Suprapubic skin (tissue), 4 donors: ENCODE measurements around the gene DPYSL4. TPM values are rescaled to one million over a fixed set of nuclear protein-coding genes. Genes with fewer than 3 reads are reported as not detected.

Experiments
- DNase-seq, 2 donors: peaks; one replicate each; pipeline ENCODE4 v3.0.0-alpha.2; 2019; ENCODE audit warnings: low spot score in 2 of 2
- H3K27ac ChIP-seq: fragments of 200-600 bp; sonication (generic); one replicate; pipeline ENCODE4 v1.5.1; 2019
- H3K27me3 ChIP-seq: fragments of 200-600 bp; sonication (generic); one replicate; pipeline ENCODE4 v1.5.1; 2019
- H3K36me3 ChIP-seq: fragments of 200-600 bp; sonication (generic); one replicate; pipeline ENCODE4 v1.5.1; 2019
- H3K4me1 ChIP-seq: fragments of 200-600 bp; sonication (generic); one replicate; pipeline ENCODE4 v1.5.1; 2019
- H3K4me3 ChIP-seq: fragments of 200-600 bp; sonication (generic); one replicate; pipeline ENCODE4 v1.5.1; 2019; ENCODE audit warnings: mild to moderate bottlenecking
- H3K9me3 ChIP-seq: fragments of 200-600 bp; sonication (generic); one replicate; pipeline ENCODE4 v1.5.1; 2019
- EP300 ChIP-seq: sonication (generic); formaldehyde crosslinking; IDR thresholded peaks from one replicate; pipeline ENCODE4 v1.6.1; 2017; ENCODE audit warnings: antibody characterized with exemption
- POLR2A ChIP-seq, 2 donors: fragments of 450-650 bp; IDR thresholded peaks; one replicate each; pipeline ENCODE4 v1.6.1; 2017; ENCODE audit warnings: antibody characterized with exemption in 2 of 2, mild to moderate bottlenecking in 2 of 2, moderate library complexity in 2 of 2
- POLR2AphosphoS5 ChIP-seq, 3 donors: sonication (generic); formaldehyde crosslinking; IDR thresholded peaks; one replicate each; pipeline ENCODE4 v1.6.1; 2017; ENCODE audit warnings: antibody characterized with exemption in 3 of 3
- WGBS: methylation state at CpG from one replicate; pipeline ENCODE4 v1.1.5; 2018; 5-methylcytosine and 5-hydroxymethylcytosine counted together
- total RNA-seq, 4 donors: library from RNA; depleted of rRNA; stranded (reverse); fragments of >200 nt; gene quantifications; one replicate each; pipeline ENCODE4 v1.1.0, GENCODE V29; 2016
- TF ChIP-seq, protein P1 (sequence below), 2 donors: fragments of 200-600 bp in 1 of 2; fragments of 450-650 bp in 1 of 2; sonication (generic) in 1 of 2; IDR thresholded peaks; one replicate each; pipeline ENCODE4 v1.5.1; 2016 to 2019; ENCODE audit warnings: antibody characterized with exemption in 2 of 2, mild to moderate bottlenecking in 1 of 2, moderate library complexity in 1 of 2

DPYSL4 gene
- total RNA-seq, 4 donors from 2014 or later, result 0.38 to 1.7 (median 0.91) TPM; not detected in 1

DNA sequence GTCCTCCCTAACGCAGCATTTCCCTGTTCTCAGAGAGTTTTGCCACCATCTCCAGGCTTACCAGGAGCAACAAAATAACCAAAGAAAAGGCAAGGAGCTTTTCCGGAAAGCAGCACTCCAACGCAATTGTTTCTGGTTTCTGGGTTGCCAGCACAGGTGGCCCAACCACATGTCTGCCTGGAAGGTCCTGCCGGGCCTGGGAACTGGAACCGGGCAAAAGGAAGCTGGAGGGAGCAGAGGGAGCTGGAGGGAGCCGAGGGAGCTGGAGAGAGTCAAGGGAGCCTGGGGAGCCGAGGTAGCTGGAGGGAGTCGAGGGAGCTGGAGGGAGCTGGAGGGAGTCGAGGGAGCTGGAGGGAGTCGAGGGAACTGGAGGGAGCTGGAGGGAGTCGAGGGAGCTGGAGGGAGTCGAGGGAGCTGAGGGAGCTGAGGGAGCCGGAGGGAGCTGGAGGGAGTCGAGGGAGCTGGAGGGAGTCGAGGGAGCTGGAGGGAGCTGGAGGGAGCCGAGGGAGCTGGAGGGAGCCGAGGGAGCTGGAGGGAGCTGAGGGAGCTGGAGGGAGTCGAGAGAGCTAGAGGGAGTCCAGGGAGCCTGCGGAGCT is 66.4 kb downstream of the DPYSL4 start:
- no peaks in the 10 kb centered on the region for H3K9me3 ChIP-seq
- no peaks in the 10 kb centered on the region for H3K36me3 ChIP-seq
- no peak for DNase-seq
- H3K4me1 ChIP-seq, result peaks cover 6% of the 10 kb centered on the region
- 54% methylated on average over 19 of the region's 19 CpGs for WGBS
- no peak overlapping the region for H3K4me3 ChIP-seq
- H3K27ac ChIP-seq, result no peak overlapping the region
- H3K27me3 ChIP-seq, result no peaks in the 10 kb centered on the region
- TF ChIP-seq POLR2AphosphoS5 (IDR thresholded peaks at IDR 0.05), result no peak
- TF ChIP-seq, protein P1, sequence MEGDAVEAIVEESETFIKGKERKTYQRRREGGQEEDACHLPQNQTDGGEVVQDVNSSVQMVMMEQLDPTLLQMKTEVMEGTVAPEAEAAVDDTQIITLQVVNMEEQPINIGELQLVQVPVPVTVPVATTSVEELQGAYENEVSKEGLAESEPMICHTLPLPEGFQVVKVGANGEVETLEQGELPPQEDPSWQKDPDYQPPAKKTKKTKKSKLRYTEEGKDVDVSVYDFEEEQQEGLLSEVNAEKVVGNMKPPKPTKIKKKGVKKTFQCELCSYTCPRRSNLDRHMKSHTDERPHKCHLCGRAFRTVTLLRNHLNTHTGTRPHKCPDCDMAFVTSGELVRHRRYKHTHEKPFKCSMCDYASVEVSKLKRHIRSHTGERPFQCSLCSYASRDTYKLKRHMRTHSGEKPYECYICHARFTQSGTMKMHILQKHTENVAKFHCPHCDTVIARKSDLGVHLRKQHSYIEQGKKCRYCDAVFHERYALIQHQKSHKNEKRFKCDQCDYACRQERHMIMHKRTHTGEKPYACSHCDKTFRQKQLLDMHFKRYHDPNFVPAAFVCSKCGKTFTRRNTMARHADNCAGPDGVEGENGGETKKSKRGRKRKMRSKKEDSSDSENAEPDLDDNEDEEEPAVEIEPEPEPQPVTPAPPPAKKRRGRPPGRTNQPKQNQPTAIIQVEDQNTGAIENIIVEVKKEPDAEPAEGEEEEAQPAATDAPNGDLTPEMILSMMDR (IDR thresholded peaks at IDR 0.05), result no peak
- no peak for TF ChIP-seq POLR2A (IDR thresholded peaks at IDR 0.05)
- no peak for TF ChIP-seq EP300

DNA sequence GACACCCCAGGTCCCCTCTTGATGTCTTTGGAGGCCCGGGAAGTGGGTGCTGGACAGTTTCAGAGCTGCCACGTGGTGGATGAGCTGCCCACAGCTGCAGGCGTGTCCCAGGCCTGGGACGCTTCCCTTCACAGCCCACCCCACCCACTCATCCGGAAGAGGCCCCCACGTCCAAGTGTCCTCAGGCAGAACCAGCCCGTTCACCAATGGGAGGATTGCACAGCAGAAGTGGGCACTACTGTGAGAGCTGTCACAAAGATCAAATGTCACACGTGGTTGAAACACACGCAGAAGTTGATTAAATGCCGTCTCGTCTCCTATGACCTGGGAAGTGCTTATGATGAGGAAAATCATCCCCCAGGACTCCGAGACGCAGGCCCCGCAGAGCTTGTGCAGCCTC is 68.1 kb downstream of the DPYSL4 start:
- TF ChIP-seq POLR2A (IDR thresholded peaks at IDR 0.05) (no peak), EP300 (no peak), POLR2AphosphoS5 (IDR thresholded peaks at IDR 0.05) (no peak)
- TF ChIP-seq, protein P1 (IDR thresholded peaks at IDR 0.05), result no peak
- no peak for DNase-seq
- Histone ChIP-seq H3K36me3 (no peaks in the 10 kb centered on the region), H3K4me3 (no peak overlapping the region), H3K4me1 (no peaks in the 10 kb centered on the region), H3K9me3 (no peaks in the 10 kb centered on the region), H3K27me3 (no peaks in the 10 kb centered on the region), H3K27ac (no peak overlapping the region)
- WGBS, result 67% methylated on average over 9 of the region's 14 CpGs

Other genes with a start within 250 kb of the DPYSL4 start
- 100 to 1,000 TPM in 3 of 4 donors, 10 to 100 TPM in 1; 81.2 to 162 (median 135) TPM for gene BNIP3, start 205.0 kb upstream of the DPYSL4 start, total RNA-seq
- gene JAKMIP3, start 121.0 kb upstream of the DPYSL4 start, total RNA-seq, result 1 to 10 TPM in 1 of 4 donors, under 1 TPM in 3; 0.15 to 2.4 (median 0.51) TPM
- gene STK32C, start 121.0 kb downstream of the DPYSL4 start, total RNA-seq, result 1 to 10 TPM; 1.3 to 5.6 (median 4.7) TPM
- 10 to 100 TPM in 1 of 4 donors, 1 to 10 TPM in 3; 6.6 to 13.1 (median 7.1) TPM for gene LRRC27, start 145.2 kb downstream of the DPYSL4 start, total RNA-seq
- gene PWWP2B, start 210.3 kb downstream of the DPYSL4 start, total RNA-seq, result 10 to 100 TPM; 15.2 to 19.4 (median 18.3) TPM